ENCODE data around the gene CFAP74.
"Not testable (repeated sequence)": the region's sequence is repeated elsewhere in the genome, so short reads cannot be mapped to it uniquely, and the experiment has no call there.

GRCh38 chr1:1981631-1982327, 21.8 kb downstream of the CFAP74 start:
- TF ChIP-seq CTCF, POLR2AphosphoS5, POLR2A (IDR thresholded peaks at IDR 0.05): not testable (repeated sequence)

All from sigmoid colon (tissue), 4 donors.